ENCODE measurements around the gene GNAI3.

Gene GNAI3

DNA sequence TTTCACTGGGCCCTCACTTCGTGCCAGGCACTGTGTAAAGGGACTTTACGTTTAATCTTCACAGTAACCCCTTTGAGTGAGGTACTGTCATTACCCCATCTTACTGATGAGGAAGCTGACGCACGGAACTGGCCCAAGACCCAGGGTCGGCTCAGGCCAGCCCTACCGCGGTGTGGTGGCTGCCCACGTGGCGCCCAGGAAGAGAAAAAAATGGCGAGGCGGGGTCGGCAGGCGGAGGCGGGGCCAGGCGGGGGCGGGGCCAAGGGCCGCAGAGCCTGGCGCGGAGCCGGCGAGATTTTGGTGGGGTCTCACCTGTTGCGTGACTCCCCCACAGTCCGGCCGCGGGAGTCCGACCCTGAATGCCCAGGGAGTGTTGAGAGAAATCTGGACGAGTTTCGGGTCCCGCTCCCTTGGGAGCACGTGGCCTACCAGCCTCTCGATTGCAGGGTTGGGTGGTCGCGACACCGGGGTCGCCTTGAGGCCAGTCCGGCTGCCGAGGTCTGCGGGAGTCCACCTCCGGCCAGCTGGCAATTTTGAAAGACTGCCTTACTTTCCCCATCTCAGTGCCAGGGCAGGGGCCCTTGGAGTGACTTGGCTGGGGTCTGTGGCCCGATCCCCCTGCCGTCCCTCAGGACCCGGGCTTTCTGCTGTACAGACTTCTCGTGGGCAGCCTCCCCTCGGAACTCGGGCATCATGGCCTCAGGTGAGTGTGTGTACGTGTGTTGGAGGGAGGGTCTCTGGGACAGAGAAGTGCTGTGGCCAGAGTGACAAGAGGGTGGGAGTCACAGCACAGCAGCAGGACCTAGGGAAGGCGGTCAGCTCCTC is 71.4 kb downstream of the GNAI3 start, which contains the start of the genes AMPD2 and GNAT2 (continued):
- TF ChIP-seq ZNF677 (tag by site-specific recombination; IDR thresholded peaks at IDR 0.05), result no peak
- TF ChIP-seq, protein P1, sequence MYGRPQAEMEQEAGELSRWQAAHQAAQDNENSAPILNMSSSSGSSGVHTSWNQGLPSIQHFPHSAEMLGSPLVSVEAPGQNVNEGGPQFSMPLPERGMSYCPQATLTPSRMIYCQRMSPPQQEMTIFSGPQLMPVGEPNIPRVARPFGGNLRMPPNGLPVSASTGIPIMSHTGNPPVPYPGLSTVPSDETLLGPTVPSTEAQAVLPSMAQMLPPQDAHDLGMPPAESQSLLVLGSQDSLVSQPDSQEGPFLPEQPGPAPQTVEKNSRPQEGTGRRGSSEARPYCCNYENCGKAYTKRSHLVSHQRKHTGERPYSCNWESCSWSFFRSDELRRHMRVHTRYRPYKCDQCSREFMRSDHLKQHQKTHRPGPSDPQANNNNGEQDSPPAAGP (tag by site-specific recombination; IDR thresholded peaks at IDR 0.05), result no peak
- TF ChIP-seq, protein P2, sequence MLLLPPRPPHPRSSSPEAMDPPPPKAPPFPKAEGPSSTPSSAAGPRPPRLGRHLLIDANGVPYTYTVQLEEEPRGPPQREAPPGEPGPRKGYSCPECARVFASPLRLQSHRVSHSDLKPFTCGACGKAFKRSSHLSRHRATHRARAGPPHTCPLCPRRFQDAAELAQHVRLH (tag by site-specific recombination; IDR thresholded peaks at IDR 0.05), result no peak
- no peak for TF ChIP-seq ZBTB21 (tag by site-specific recombination; IDR thresholded peaks at IDR 0.05)
- 0 out of 2 replicates have a peak, but pooled peaks have one; percentile 21 for TF ChIP-seq ZNF416 (tag by site-specific recombination; IDR thresholded peaks at IDR 0.05)
- TF ChIP-seq GFI1B (tag by site-specific recombination; IDR thresholded peaks at IDR 0.05), result no peak
- TF ChIP-seq, protein P3, sequence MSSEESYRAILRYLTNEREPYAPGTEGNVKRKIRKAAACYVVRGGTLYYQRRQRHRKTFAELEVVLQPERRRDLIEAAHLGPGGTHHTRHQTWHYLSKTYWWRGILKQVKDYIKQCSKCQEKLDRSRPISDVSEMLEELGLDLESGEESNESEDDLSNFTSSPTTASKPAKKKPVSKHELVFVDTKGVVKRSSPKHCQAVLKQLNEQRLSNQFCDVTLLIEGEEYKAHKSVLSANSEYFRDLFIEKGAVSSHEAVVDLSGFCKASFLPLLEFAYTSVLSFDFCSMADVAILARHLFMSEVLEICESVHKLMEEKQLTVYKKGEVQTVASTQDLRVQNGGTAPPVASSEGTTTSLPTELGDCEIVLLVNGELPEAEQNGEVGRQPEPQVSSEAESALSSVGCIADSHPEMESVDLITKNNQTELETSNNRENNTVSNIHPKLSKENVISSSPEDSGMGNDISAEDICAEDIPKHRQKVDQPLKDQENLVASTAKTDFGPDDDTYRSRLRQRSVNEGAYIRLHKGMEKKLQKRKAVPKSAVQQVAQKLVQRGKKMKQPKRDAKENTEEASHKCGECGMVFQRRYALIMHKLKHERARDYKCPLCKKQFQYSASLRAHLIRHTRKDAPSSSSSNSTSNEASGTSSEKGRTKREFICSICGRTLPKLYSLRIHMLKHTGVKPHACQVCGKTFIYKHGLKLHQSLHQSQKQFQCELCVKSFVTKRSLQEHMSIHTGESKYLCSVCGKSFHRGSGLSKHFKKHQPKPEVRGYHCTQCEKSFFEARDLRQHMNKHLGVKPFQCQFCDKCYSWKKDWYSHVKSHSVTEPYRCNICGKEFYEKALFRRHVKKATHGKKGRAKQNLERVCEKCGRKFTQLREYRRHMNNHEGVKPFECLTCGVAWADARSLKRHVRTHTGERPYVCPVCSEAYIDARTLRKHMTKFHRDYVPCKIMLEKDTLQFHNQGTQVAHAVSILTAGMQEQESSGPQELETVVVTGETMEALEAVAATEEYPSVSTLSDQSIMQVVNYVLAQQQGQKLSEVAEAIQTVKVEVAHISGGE (tag by site-specific recombination; conservative IDR thresholded peaks at IDR 0.05; ENCODE audit: low read depth), result 0 out of 2 replicates have a peak, but pooled peaks have one; percentile 43
- no peak for TF ChIP-seq YY2 (tag by site-specific recombination; IDR thresholded peaks at IDR 0.05)
- TF ChIP-seq BCL11B (tag by site-specific recombination; IDR thresholded peaks at IDR 0.05; ENCODE audit: low read depth), result no peak
- TF ChIP-seq, protein P4, sequence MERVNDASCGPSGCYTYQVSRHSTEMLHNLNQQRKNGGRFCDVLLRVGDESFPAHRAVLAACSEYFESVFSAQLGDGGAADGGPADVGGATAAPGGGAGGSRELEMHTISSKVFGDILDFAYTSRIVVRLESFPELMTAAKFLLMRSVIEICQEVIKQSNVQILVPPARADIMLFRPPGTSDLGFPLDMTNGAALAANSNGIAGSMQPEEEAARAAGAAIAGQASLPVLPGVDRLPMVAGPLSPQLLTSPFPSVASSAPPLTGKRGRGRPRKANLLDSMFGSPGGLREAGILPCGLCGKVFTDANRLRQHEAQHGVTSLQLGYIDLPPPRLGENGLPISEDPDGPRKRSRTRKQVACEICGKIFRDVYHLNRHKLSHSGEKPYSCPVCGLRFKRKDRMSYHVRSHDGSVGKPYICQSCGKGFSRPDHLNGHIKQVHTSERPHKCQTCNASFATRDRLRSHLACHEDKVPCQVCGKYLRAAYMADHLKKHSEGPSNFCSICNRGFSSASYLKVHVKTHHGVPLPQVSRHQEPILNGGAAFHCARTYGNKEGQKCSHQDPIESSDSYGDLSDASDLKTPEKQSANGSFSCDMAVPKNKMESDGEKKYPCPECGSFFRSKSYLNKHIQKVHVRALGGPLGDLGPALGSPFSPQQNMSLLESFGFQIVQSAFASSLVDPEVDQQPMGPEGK (tag by site-specific recombination; IDR thresholded peaks at IDR 0.05), result peak; percentile 31; the same call in 1 of the 2 replicates
- TF ChIP-seq, protein P5, sequence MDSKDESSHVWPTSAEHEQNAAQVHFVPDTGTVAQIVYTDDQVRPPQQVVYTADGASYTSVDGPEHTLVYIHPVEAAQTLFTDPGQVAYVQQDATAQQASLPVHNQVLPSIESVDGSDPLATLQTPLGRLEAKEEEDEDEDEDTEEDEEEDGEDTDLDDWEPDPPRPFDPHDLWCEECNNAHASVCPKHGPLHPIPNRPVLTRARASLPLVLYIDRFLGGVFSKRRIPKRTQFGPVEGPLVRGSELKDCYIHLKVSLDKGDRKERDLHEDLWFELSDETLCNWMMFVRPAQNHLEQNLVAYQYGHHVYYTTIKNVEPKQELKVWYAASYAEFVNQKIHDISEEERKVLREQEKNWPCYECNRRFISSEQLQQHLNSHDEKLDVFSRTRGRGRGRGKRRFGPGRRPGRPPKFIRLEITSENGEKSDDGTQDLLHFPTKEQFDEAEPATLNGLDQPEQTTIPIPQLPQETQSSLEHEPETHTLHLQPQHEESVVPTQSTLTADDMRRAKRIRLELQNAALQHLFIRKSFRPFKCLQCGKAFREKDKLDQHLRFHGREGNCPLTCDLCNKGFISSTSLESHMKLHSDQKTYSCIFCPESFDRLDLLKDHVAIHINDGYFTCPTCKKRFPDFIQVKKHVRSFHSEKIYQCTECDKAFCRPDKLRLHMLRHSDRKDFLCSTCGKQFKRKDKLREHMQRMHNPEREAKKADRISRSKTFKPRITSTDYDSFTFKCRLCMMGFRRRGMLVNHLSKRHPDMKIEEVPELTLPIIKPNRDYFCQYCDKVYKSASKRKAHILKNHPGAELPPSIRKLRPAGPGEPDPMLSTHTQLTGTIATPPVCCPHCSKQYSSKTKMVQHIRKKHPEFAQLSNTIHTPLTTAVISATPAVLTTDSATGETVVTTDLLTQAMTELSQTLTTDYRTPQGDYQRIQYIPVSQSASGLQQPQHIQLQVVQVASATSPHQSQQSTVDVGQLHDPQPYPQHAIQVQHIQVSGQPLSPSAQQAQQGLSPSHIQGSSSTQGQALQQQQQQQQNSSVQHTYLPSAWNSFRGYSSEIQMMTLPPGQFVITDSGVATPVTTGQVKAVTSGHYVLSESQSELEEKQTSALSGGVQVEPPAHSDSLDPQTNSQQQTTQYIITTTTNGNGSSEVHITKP (tag by site-specific recombination; IDR thresholded peaks at IDR 0.05), result peak; percentile 14; the same call in 1 of the 2 replicates
- peak; percentile 66 for TF ChIP-seq GLIS2 (tag by site-specific recombination; IDR thresholded peaks at IDR 0.05)
- TF ChIP-seq, protein P6, sequence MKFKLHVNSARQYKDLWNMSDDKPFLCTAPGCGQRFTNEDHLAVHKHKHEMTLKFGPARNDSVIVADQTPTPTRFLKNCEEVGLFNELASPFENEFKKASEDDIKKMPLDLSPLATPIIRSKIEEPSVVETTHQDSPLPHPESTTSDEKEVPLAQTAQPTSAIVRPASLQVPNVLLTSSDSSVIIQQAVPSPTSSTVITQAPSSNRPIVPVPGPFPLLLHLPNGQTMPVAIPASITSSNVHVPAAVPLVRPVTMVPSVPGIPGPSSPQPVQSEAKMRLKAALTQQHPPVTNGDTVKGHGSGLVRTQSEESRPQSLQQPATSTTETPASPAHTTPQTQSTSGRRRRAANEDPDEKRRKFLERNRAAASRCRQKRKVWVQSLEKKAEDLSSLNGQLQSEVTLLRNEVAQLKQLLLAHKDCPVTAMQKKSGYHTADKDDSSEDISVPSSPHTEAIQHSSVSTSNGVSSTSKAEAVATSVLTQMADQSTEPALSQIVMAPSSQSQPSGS (tag by site-specific recombination; IDR thresholded peaks at IDR 0.05; ENCODE audit: low read depth), result no peak
- TF ChIP-seq ZNF544 (tag by site-specific recombination; IDR thresholded peaks at IDR 0.05), result no peak
- TF ChIP-seq ZNF302 (tag by site-specific recombination; IDR thresholded peaks at IDR 0.05; ENCODE audit: low read depth), result no peak
- no peak for TF ChIP-seq ZNF37A (tag by site-specific recombination; IDR thresholded peaks at IDR 0.05)
- no peak for TF ChIP-seq FEZF1 (tag by site-specific recombination; IDR thresholded peaks at IDR 0.05)
- TF ChIP-seq ZNF561 (tag by site-specific recombination; IDR thresholded peaks at IDR 0.05; ENCODE audit: borderline replicate concordance), result 0 out of 2 replicates have a peak, but pooled peaks have one; percentile 17
- no peak for TF ChIP-seq ZNF2 (tag by site-specific recombination; IDR thresholded peaks at IDR 0.05)
- TF ChIP-seq TRIM28 (IDR thresholded peaks at IDR 0.05; ENCODE audit: borderline replicate concordance, low read length), result no peak
- no peak for TF ChIP-seq ZNF214 (tag by site-specific recombination; IDR thresholded peaks at IDR 0.05; ENCODE audit: borderline replicate concordance)
- no peak for TF ChIP-seq OVOL3 (tag by site-specific recombination; IDR thresholded peaks at IDR 0.05)
- no peak for TF ChIP-seq ZNF175 (tag by site-specific recombination; IDR thresholded peaks at IDR 0.05)
- TF ChIP-seq, protein P7, sequence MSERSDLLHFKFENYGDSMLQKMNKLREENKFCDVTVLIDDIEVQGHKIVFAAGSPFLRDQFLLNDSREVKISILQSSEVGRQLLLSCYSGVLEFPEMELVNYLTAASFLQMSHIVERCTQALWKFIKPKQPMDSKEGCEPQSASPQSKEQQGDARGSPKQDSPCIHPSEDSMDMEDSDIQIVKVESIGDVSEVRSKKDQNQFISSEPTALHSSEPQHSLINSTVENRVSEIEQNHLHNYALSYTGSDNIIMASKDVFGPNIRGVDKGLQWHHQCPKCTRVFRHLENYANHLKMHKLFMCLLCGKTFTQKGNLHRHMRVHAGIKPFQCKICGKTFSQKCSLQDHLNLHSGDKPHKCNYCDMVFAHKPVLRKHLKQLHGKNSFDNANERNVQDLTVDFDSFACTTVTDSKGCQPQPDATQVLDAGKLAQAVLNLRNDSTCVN (tag by site-specific recombination; optimal IDR thresholded peaks at IDR 0.05), result no peak
- TF ChIP-seq EGR2 (tag by site-specific recombination; IDR thresholded peaks at IDR 0.05; ENCODE audit: low read depth), result peak; percentile 68; the same call in 1 of the 2 replicates
- TF ChIP-seq ZNF830 (tag by site-specific recombination; IDR thresholded peaks at IDR 0.05; ENCODE audit: low read depth), result no peak
